HG02938 (cell line): ENCODE data around the gene SLC26A11.
"Not testable (repeated sequence)": the region's sequence is repeated elsewhere in the genome, so short reads cannot be mapped to it uniquely, and the experiment has no call there.

Experiments used
- ATAC-seq: cut with Tn5 transposase; IDR thresholded peaks from one replicate; pipeline ENCODE4 v1.9.1; 2021; ENCODE audit warnings: mild to moderate bottlenecking, moderate library complexity; ENCODE audit not compliant: unreplicated experiment

SLC26A11 gene

GRCh38 chr17:80195671-80196529, 24.3 kb upstream of the SLC26A11 start:
- ATAC-seq = no peak

DNA sequence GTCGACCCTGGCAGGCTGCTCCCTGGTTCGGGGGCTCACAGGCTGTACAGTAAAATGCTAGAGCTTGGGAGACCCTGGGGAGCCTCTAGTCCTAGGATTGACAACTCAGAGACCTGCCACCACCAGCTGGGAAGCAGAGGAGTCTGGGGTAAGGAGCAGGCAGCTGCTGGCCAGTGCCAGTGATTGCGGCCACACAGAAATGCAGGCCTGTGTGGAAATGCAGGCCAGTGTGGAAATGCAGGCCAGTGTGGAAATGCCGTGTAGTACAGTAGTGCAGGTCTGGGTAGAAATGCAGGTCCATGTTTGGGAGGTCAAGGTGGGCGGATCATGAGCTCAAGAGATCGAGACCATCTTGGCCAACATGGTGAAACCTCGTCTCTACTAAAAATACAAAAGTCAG, 23.6 kb upstream of the SLC26A11 start:
- ATAC-seq = no peak

GRCh38 chr17:80198144-80198661, 22.0 kb upstream of the SLC26A11 start:
- ATAC-seq = no peak

GRCh38 chr17:80199295-80199694, 20.9 kb upstream of the SLC26A11 start:
- ATAC-seq = not testable (repeated sequence)

DNA sequence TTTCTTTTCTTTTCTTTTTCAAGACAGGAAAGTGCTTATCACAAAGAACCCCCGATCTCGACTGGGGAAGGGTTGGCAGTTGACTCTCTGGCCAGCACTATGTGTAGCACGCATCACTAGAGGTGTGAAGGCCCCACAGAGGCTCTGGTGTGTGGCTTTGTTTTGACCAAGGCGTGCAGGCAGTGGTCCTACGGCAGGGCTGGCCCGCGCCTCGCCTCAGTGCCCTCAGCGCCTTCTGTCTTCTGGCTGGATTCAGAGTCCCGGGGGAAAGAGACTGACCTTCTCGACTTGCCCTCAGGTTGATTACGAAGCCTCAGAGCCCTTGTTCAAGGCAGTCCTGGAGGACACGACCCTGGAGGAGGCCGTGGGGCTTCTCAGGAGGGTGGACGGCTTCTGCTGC, 18.8 kb upstream of the SLC26A11 start:
- ATAC-seq = no peak

DNA sequence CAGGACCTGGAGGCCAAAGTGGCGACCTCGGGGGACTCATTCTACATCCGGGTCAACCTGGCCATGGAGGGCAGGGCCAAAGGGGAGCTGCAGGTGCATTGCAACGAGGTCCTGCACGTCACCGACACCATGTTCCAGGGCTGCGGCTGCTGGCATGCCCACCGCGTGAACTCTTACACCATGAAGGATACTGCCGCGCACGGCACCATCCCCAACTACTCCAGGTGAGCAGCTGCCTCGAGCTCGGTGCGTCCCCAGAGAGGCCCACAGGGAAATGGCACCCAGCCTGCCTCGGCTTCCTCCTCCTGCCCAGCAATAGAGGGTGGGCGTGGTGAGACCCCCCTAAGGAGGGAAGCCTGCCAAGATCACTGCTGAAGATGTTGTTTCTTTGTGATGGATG, 18.0 kb upstream of the SLC26A11 start:
- ATAC-seq = no peak

DNA sequence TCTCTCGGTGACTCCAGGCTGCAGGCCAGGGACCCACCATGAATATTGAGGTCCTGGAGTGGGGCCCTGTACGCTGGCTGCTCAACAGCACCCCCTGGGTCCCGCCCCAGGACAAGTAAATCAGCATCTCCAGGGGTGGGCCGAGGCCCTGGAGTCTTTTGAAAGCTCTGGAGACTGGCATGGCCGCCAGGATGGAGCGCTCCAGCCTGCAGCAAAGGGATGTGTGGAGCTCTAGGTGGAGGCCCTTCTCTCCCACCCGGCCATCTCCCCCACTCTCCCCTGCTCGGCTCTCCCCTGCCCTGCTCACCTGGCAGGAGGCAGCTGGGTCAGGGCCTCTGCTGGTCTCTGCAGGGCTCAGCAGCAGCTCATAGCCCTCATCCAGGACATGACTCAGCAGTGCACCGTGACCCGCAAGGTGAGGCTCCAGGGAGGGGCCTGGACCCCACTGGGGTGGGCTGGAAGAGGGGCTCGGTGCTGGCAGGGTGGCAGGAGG, 16.7 kb upstream of the SLC26A11 start:
- no peak for ATAC-seq

GRCh38 chr17:80204626-80205468, 15.4 kb upstream of the SLC26A11 start:
- ATAC-seq = no peak

GRCh38 chr17:80205811-80206210, 14.4 kb upstream of the SLC26A11 start:
- ATAC-seq = no peak

GRCh38 chr17:80208050-80208449, 12.2 kb upstream of the SLC26A11 start:
- ATAC-seq = no peak

GRCh38 chr17:80209765-80210164, 10.5 kb upstream of the SLC26A11 start:
- ATAC-seq = no peak

GRCh38 chr17:80210348-80211108, 9.7 kb upstream of the SLC26A11 start:
- no peak for ATAC-seq

DNA sequence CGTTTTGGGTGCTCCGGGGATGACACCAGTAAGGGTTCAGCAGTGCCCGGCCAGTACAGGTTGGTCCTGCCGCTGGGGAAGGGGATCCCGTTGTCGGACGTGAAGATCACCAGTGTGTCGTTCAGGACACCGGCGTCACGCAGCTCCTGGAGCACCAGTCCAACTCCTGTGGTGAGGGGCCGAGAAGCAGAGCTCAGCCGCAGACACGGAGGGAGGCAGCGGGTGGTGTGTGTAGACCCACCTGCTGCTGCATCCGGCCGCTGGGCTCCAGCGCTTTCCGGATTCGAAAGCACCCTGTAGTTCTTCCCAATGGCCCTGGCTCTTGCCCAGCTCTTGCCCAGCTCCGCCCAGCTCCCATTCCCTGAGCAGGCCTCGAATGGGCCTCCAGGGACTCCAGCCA, 8.1 kb upstream of the SLC26A11 start:
- ATAC-seq = no peak

DNA sequence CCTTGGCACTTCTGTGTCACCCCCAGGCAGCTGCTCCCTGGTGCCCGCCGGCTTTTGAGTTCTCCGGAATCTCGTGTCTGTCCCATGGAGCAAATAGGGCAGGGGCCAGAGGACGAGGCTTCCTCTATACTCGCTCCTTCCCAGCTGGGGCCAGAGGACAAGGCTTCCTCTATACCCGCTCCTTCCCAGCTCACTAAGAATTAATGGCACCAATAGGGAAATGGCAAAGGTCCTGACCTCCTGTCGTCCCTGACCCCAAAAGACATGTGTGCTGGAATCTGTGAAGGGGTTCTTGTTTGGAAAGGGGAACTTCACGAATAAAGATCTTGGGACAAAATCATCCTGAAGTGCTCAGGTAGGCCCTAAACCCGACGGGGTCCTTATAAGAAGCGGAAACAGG, 7.7 kb upstream of the SLC26A11 start:
- ATAC-seq = no peak

DNA sequence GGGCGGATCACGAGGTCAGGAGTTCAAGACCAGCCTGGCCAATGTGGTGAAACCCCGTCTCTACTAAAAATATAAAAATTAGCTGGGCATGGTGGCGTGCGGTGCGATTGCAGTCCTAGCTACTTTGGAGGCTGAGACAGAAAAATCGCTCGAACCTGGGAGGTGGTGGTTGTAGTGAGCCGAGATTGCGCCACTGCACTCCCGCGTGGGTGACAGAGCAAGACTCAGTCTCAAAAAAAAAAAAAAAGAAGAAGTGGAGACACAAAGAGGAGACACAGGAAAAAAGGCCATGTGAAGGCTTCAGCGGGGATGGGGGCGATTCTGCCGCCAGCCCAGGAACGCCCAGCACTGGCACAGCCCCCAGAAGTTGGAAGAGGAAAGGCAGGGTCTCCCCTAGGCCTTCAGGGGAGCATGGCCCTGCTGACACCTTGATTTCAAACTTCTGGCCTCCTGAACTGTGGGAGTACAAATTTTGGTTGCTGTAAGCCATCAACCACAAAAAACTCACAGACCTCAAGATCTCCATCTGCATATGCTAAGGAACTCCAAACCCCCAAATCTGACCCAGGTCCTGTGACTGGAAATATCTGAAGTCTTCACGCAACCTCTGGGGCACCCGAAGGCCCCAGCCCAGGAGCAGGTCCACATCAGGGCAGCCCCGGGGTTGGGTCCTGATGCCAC, 7.1 kb upstream of the SLC26A11 start:
- ATAC-seq = no peak

- ATAC-seq = no peak
Observed at GRCh38 chr17:80213643-80213975, 6.6 kb upstream of the SLC26A11 start.

DNA sequence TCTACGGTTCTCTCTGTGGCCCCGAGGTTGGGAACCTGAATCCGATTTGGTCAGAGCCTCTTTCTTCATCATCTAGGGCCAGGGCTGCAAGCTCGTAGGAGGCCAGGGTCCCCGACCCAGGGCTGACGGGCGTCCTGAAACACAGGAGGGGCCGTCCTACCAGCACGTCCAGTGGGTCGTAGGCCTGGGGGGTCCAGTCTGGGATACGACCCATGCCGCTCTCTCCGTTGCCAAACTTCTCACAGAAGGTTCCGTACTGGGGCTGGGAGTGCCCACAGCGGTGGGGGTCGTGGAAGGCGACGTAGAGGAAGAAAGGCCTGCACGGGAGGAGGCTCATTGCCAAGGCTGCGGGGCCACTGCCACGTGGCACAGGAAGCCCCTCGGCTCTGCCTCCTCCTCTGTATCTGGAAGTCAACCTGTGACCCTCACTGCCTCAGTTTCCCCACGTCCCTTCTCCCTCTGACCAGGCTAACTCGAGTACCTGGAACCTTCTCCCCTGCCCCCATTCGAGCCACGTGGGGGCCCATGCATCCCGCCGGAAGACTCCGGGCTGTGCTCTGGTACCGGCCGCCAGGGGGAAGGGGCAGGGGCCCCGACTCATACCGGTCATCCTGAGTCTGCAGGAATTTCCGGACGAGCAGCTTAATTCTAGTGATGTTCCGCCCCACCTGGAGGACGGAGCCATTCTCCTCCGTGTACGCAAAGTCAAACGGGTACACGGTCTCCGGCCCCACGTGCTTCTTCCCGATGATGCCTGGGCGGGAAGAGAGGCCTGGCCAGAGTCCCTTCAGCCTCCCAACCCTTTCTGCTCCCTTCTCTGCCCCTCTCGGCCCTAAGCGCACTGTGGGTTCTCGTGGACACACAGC, 6.0 kb upstream of the SLC26A11 start:
- no peak for ATAC-seq

- no peak for ATAC-seq
Observed at GRCh38 chr17:80214878-80215210, 5.4 kb upstream of the SLC26A11 start.
